Urothelium cell line (cell line): ENCODE data around the gene SLC17A1.
A peak's percentile ranks its signal among the peaks of the same experiment; 100 is the strongest.

Experiments
- DNase-seq: peaks from one replicate; pipeline ENCODE4 v3.0.0; 2011; ENCODE audit warnings: low spot score, mixed read lengths
- FAIRE-seq: peaks from 2 replicates; lab custom pipeline; 2011; peaks lifted over from hg19 to GRCh38; lab: Jason Lieb, UNC

The SLC17A1 gene

GRCh38 chr6:25833136-25833535 is 1.3 kb upstream of the SLC17A1 start:
- FAIRE-seq: no peak
- no peak for DNase-seq

GRCh38 chr6:25832670-25833069 is 818 bp upstream of the SLC17A1 start:
- no peak for DNase-seq
- FAIRE-seq: no peak

- DNase-seq (no peak), FAIRE-seq (no peak)
Observed at GRCh38 chr6:25832307-25832662, 433 bp upstream of the SLC17A1 start.

- no peak for DNase-seq
- no peak for FAIRE-seq
Observed at GRCh38 chr6:25830458-25830857, 1.4 kb downstream of the SLC17A1 start.

- FAIRE-seq (no peak), DNase-seq (no peak)
Observed at GRCh38 chr6:25829375-25829774, 2.5 kb downstream of the SLC17A1 start.

- no peak for FAIRE-seq
- no peak for DNase-seq
Observed at GRCh38 chr6:25821341-25821740, 10.5 kb downstream of the SLC17A1 start.

GRCh38 chr6:25816252-25816651 is 15.6 kb downstream of the SLC17A1 start:
- DNase-seq (no peak), FAIRE-seq (no peak)

- DNase-seq: no peak
- no peak for FAIRE-seq
Observed at GRCh38 chr6:25815194-25815593, 16.7 kb downstream of the SLC17A1 start.

GRCh38 chr6:25804804-25805203 is 27.0 kb downstream of the SLC17A1 start:
- no peak for FAIRE-seq
- DNase-seq: no peak

GRCh38 chr6:25801436-25801835 is 30.4 kb downstream of the SLC17A1 start:
- FAIRE-seq: no peak

GRCh38 chr6:25794784-25795183 is 37.1 kb downstream of the SLC17A1 start:
- FAIRE-seq (no peak), DNase-seq (no peak)

More at GRCh38 chr6:25801436-25801835, 30.4 kb downstream of the SLC17A1 start:
- DNase-seq: no peak

GRCh38 chr6:25793970-25794369 is 37.9 kb downstream of the SLC17A1 start:
- no peak for DNase-seq
- FAIRE-seq: no peak

GRCh38 chr6:25792016-25792415 is 39.8 kb downstream of the SLC17A1 start:
- DNase-seq: no peak
- FAIRE-seq: no peak

GRCh38 chr6:25789475-25789874 is 42.4 kb downstream of the SLC17A1 start:
- DNase-seq: no peak
- FAIRE-seq: no peak

- FAIRE-seq (no peak), DNase-seq (peak; percentile 42)
Observed at GRCh38 chr6:25788305-25788922, 43.4 kb downstream of the SLC17A1 start.

GRCh38 chr6:25787428-25787827 is 44.4 kb downstream of the SLC17A1 start:
- DNase-seq (no peak), FAIRE-seq (no peak)

- FAIRE-seq (no peak), DNase-seq (no peak)
Observed at GRCh38 chr6:25781134-25781533, 50.7 kb downstream of the SLC17A1 start.

GRCh38 chr6:25777856-25778649 is 53.8 kb downstream of the SLC17A1 start:
- no peak for FAIRE-seq
- DNase-seq: no peak

GRCh38 chr6:25777031-25777430 is 54.8 kb downstream of the SLC17A1 start:
- DNase-seq: no peak
- no peak for FAIRE-seq

GRCh38 chr6:25774120-25774715 is 57.6 kb downstream of the SLC17A1 start:
- FAIRE-seq (no peak), DNase-seq (no peak)

- no peak for FAIRE-seq
- peak; percentile 28 for DNase-seq
Observed at GRCh38 chr6:25769983-25770382, 61.9 kb downstream of the SLC17A1 start.

- DNase-seq: no peak
- FAIRE-seq: no peak
Observed at GRCh38 chr6:25768566-25768965, 63.3 kb downstream of the SLC17A1 start.
